SU-DHL-6 (cell line): ENCODE measurements around the gene SMOC2.

ENCODE experiments used
- H2AFZ ChIP-seq: fragments of 200-600 bp; sonication (generic); 2 replicates; pipeline ENCODE4 v1.6.1; 2014; ENCODE audit warnings: low read depth, mild to moderate bottlenecking, moderate library complexity, mixed read lengths, antibody characterized with exemption, low read length; ENCODE audit not compliant: severe bottlenecking
- H3F3A ChIP-seq: fragments of 200-600 bp; shearing (Covaris generic); 2 replicates; pipeline ENCODE4 v1.6.0; 2016; ENCODE audit warnings: antibody characterized with exemption, mild to moderate bottlenecking; ENCODE audit not compliant: insufficient read depth
- H3K27ac ChIP-seq: fragments of 200-600 bp; sonication (generic); 2 replicates; pipeline ENCODE4 v1.5.1; 2016; ENCODE audit warnings: low read depth, mild to moderate bottlenecking, low read length, moderate library complexity, mixed read lengths
- H3K27me3 ChIP-seq: fragments of 200-600 bp; sonication (generic), shearing (Covaris generic); 2 replicates; pipeline ENCODE4 v1.6.0; 2014; ENCODE audit warnings: mild to moderate bottlenecking, low read length
- H3K36me3 ChIP-seq: fragments of 200-600 bp; sonication (generic); 2 replicates; pipeline ENCODE4 v1.6.1; 2014; ENCODE audit warnings: mild to moderate bottlenecking, low read length, mixed read lengths
- H3K4me2 ChIP-seq: fragments of 300-600, 200-600 bp; shearing (Covaris generic), sonication (generic); 2 replicates; pipeline ENCODE4 v1.6.0; 2014; ENCODE audit warnings: low read length, low read depth, mild to moderate bottlenecking; ENCODE audit not compliant: poor library complexity, severe bottlenecking
- H3K4me3 ChIP-seq: fragments of 200-600 bp; sonication (generic); 2 replicates; pipeline ENCODE4 v1.5.1; 2014; ENCODE audit warnings: antibody characterized with exemption, low read length, mild to moderate bottlenecking, mixed read lengths; ENCODE audit not compliant: insufficient read depth, poor library complexity, severe bottlenecking
- H3K79me2 ChIP-seq: fragments of 200-600 bp; sonication (generic); 2 replicates; pipeline ENCODE4 v1.6.1; 2014; ENCODE audit warnings: mild to moderate bottlenecking, low read length, moderate library complexity; ENCODE audit not compliant: insufficient read depth
- H3K9ac ChIP-seq: fragments of 200-600 bp; sonication (generic); 2 replicates; pipeline ENCODE4 v1.7.0; 2014; ENCODE audit warnings: mild to moderate bottlenecking, low read length
- H3K9me2 ChIP-seq: fragments of 200-600 bp; sonication (generic); replicated peaks from 2 replicates; pipeline ENCODE4 v1.6.1; 2014; ENCODE audit warnings: low read length; ENCODE audit not compliant: insufficient read depth
- H3K9me3 ChIP-seq: fragments of 200-600 bp; sonication (generic); 2 replicates; pipeline ENCODE4 v1.6.1; 2014; ENCODE audit warnings: low read length, mixed read lengths; ENCODE audit not compliant: insufficient read depth
- H4K20me1 ChIP-seq: fragments of 200-600 bp; sonication (generic); 2 replicates; pipeline ENCODE4 v1.6.1; 2014; ENCODE audit warnings: low read depth, mild to moderate bottlenecking, antibody characterized with exemption, low read length, moderate library complexity, mixed read lengths
- EZH2phosphoT487 ChIP-seq: fragments of 200-600 bp; sonication (generic), shearing (Covaris generic); conservative IDR thresholded peaks from 2 replicates; pipeline ENCODE4 v1.6.1; 2018; ENCODE audit warnings: mild to moderate bottlenecking, antibody characterized with exemption, low read length, moderate library complexity, mixed read lengths
- TF ChIP-seq, protein P1 (sequence below): fragments of 200-600 bp; sonication (generic); IDR thresholded peaks from one replicate; pipeline ENCODE4 v1.5.1; 2017; ENCODE audit warnings: antibody characterized with exemption, mild to moderate bottlenecking, low read length, moderate library complexity; ENCODE audit not compliant: insufficient read depth, poor library complexity, severe bottlenecking

Gene SMOC2

DNA sequence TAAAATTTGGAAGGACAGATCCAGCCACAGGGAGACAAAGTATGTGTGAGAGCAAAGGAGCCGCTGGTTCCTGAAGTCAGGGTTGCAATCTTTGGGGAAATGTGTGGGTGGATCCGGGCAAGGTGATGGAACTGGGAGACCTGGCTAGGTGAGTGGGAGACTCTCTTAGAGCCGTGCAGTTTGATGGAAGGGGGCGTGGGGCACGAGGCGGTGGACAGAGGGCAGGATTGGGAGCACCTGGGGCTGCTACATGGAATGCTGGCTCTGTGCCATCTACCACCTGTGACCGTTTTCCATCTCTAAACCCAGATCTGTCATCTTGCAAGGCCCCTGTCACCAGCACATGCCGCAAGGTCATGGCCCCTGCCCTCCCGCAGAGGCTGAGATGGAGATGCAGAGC is 268.4 kb downstream of the SMOC2 start:
- H3K9me3 ChIP-seq = no peaks in the 10 kb centered on the region
- no peaks in the 10 kb centered on the region for H4K20me1 ChIP-seq
- no peaks in the 10 kb centered on the region for H3K9me2 ChIP-seq
- no peak overlapping the region for H3K4me3 ChIP-seq
- no peak overlapping the region for H3K4me2 ChIP-seq
- H3K9ac ChIP-seq = no peak overlapping the region
- H3F3A ChIP-seq = no peaks in the 10 kb centered on the region
- H3K27ac ChIP-seq = no peak overlapping the region
- no peak overlapping the region for H2AFZ ChIP-seq
- no peaks in the 10 kb centered on the region for H3K36me3 ChIP-seq
- TF ChIP-seq EZH2phosphoT487 = no peak
- TF ChIP-seq, protein P1, sequence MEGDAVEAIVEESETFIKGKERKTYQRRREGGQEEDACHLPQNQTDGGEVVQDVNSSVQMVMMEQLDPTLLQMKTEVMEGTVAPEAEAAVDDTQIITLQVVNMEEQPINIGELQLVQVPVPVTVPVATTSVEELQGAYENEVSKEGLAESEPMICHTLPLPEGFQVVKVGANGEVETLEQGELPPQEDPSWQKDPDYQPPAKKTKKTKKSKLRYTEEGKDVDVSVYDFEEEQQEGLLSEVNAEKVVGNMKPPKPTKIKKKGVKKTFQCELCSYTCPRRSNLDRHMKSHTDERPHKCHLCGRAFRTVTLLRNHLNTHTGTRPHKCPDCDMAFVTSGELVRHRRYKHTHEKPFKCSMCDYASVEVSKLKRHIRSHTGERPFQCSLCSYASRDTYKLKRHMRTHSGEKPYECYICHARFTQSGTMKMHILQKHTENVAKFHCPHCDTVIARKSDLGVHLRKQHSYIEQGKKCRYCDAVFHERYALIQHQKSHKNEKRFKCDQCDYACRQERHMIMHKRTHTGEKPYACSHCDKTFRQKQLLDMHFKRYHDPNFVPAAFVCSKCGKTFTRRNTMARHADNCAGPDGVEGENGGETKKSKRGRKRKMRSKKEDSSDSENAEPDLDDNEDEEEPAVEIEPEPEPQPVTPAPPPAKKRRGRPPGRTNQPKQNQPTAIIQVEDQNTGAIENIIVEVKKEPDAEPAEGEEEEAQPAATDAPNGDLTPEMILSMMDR = no peak
- H3K79me2 ChIP-seq = no peaks in the 10 kb centered on the region
- no peaks in the 10 kb centered on the region for H3K27me3 ChIP-seq

DNA sequence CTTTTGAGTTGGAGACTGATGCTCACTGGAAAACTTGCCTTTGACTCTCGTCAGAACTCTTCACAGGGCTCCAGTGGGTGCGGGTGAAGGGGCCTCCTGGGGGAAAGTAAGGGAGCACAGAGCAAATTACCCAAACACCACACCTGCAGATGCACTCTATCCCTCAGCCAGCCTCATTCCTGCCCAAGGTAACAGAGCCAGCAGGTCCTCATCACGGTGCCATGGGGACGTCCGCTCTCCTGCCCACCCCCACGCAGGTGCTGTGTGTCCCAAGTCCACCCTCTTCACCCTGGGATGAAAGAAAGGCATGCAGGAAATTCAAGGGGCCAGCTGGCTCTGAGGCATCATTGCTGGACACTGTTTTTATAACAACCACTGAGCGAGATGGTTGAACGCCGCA is 269.0 kb downstream of the SMOC2 start:
- Histone ChIP-seq H3K79me2 (no peaks in the 10 kb centered on the region), H4K20me1 (no peaks in the 10 kb centered on the region), H3K4me2 (no peak overlapping the region), H2AFZ (no peak overlapping the region), H3K9ac (no peak overlapping the region), H3K36me3 (no peaks in the 10 kb centered on the region), H3F3A (no peaks in the 10 kb centered on the region), H3K9me3 (no peaks in the 10 kb centered on the region), H3K27ac (no peak overlapping the region), H3K9me2 (no peaks in the 10 kb centered on the region), H3K27me3 (no peaks in the 10 kb centered on the region), H3K4me3 (no peak overlapping the region)
- TF ChIP-seq, protein P1 = no peak
- no peak for TF ChIP-seq EZH2phosphoT487

DNA sequence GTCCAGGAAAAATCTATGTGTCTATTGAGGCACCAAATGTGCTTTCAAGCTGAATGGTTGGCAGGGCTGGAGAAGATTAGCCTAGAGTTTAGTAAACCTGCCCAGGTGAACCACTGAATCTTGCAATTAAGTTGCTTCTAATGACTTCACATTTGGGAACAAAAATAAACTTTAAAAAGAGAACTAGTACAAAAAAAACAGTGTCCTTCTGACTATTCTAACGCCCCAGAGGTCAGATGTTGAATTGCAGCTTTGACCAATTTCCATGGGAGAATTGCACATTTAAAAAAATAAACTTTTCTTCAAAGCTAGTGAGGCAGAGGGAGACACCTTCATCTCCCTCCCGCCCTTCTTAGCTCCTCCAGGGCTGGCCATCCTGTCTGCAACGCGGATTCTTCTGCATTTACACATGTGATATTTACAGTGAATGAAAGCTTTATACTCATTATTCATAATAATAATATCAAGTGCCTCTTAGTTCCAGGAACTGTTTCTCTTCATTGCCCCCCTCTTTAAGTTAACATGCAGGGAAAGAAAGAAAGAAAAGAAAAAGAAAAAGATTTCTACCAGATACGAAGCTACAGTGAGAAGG is 270.2 kb downstream of the SMOC2 start:
- Histone ChIP-seq H3K27ac (no peak overlapping the region), H3K9me3 (no peaks in the 10 kb centered on the region), H3F3A (no peaks in the 10 kb centered on the region), H4K20me1 (no peaks in the 10 kb centered on the region), H3K79me2 (no peaks in the 10 kb centered on the region), H3K4me3 (no peak overlapping the region), H3K4me2 (no peak overlapping the region), H3K9me2 (no peaks in the 10 kb centered on the region), H3K9ac (no peak overlapping the region), H3K27me3 (no peaks in the 10 kb centered on the region), H3K36me3 (no peaks in the 10 kb centered on the region), H2AFZ (no peak overlapping the region)
- TF ChIP-seq EZH2phosphoT487 = no peak
- TF ChIP-seq, protein P1 = peak; percentile 24
